Activated T-helper 9 cell treated with anti-CD3 and anti-CD28 coated beads, Interleukin-2, amount 50 U/mL, for 16 hours (primary cell): Measurements from ENCODE around the gene CROCC2.

Source experiments
- DNase-seq: peaks from one replicate; pipeline ENCODE4 v3.0.0-alpha.2; 2020; ENCODE audit warnings: low read depth

CROCC2 gene

GRCh38 chr2:240999873-241000541, 93.9 kb downstream of the CROCC2 start:
- no peak for DNase-seq

- DNase-seq: no peak
These were observed 94.7 kb downstream of the CROCC2 start for GRCh38 chr2:241000831-241001321.

DNA sequence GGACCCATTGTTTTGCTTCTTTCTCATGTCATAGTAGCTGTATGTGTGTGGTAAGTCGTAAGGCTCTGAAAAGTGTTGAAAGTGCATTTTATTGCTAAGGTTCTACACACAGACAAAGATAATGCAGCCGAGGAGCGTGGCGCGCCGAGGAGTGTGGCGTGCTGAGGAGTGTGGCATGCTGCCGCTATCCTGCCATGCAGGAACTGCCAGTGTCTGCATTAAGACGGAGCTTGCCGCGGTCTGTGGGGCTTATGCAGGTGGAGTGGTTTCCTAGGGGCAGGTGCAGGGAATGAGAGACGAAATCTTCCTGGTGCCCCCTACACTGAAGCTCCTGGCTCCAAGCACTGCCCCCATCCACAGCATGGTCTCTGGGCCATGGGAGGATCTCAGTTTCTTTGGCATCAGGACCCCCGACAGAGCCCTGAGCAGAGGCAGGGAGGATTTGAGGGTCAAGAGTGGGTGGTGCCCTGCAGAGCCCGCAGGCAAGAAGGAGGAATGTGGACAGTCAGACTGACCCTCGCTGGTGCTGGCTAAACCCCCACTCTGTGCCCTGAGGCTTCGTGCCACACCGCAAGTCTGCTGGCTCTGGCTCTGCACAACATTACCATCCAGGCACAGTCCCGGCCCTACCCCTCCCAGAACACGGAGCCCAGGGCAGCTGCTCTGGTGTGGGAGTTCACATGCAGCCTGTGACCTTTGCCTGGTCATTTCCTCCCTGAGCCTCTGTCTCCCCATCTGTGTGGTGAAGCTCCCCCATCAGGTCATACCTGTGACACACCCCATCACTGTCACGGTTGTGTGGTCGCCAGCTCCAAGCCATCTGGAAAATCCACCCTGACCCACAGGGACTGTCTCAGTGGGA, 95.5 kb downstream of the CROCC2 start:
- DNase-seq: no peak

DNA sequence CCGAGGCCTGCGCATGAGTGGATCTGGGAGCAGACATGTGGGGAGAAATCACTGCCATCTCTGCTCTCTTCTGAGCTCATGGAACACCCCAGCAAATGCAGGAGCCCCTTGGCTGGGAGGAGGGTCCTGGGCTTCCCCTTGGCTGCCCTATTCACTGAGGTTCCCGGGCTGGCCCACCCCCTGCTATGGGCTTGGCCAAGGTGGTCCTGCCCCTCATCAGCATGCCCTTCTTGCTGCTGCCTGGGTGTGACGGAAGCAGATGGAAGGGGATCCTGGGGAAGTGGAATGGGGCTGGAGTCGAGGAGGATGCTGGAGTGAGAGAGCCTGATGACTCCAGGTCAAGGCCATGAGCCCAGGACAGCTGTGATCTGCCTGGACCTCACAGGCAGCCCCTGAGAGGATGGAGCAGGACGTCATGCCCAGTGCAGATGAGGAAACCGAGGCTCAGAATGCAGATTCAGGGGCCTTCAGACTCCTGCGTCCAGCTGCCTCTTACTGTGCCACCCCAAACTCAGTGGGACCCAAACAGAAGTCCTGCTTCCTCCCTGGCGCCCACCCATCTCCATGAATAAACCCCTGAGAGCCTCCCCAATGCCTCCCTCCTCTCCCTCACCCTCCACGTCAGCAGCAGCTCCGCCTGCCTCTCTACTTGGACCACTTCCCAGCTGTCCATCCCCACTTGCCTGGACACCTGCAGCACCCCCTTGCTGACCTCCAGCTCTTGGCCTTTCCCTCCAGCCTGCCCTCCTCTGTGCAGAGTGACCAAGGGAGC, 96.3 kb downstream of the CROCC2 start:
- DNase-seq: no peak

- no peak for DNase-seq
These were observed 96.9 kb downstream of the CROCC2 start for GRCh38 chr2:241003047-241003360.

GRCh38 chr2:241003369-241003768, 97.2 kb downstream of the CROCC2 start:
- no peak for DNase-seq

- no peak for DNase-seq
These were observed 97.9 kb downstream of the CROCC2 start for GRCh38 chr2:241003830-241004564.

GRCh38 chr2:241005569-241005968, 99.4 kb downstream of the CROCC2 start:
- DNase-seq: no peak

- DNase-seq: no peak
These were observed 100.3 kb downstream of the CROCC2 start for GRCh38 chr2:241006412-241006811.

DNA sequence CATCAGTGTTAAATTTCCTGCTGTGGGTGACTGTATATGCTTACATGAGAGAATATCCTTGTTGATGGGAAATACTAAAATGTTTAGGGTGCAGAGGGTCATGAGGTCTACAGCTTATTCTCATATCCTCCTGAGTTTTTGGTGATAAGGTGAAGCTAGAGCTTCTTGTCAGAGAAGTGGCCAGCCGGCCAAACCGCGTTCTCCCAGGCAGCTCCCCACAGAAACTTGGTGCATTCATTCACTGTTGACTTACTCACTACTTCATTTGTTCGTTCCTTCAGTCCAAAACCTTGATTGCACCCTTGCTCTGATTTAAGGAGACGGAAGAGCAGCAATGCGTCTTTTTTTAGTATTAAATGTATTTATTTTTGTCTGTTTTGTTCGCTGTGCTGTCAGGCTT, 101.0 kb downstream of the CROCC2 start:
- DNase-seq: no peak

GRCh38 chr2:241007880-241008710, 102.0 kb downstream of the CROCC2 start:
- no peak for DNase-seq

- DNase-seq: no peak
These were observed 102.6 kb downstream of the CROCC2 start for GRCh38 chr2:241008711-241009121.

DNA sequence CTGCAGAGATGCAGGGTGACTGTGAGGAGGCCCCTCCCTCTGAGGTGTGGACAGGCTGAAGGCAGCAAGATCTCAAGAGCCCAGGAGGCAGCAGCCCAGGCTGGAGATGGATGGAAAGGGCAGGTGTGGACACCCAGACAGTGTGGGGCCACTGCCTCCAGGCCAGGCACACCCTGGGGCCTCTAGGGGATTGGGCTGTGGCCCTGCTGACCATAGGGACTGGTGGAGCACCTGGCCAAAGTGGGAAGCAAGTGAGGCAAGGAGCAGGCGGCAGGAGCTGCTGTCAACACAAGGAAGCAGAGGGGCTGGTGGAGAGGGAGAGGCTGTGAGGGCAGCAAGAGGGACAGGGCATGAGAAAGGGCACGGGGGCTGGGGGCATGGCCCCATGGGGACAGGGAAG, 103.1 kb downstream of the CROCC2 start:
- DNase-seq: no peak

- no peak for DNase-seq
These were observed 103.7 kb downstream of the CROCC2 start for GRCh38 chr2:241009601-241010530.

- no peak for DNase-seq
These were observed 104.6 kb downstream of the CROCC2 start for GRCh38 chr2:241010531-241011295.

GRCh38 chr2:241011296-241011600, 105.1 kb downstream of the CROCC2 start:
- no peak for DNase-seq

GRCh38 chr2:241011751-241012510, 105.8 kb downstream of the CROCC2 start:
- DNase-seq: no peak

DNA sequence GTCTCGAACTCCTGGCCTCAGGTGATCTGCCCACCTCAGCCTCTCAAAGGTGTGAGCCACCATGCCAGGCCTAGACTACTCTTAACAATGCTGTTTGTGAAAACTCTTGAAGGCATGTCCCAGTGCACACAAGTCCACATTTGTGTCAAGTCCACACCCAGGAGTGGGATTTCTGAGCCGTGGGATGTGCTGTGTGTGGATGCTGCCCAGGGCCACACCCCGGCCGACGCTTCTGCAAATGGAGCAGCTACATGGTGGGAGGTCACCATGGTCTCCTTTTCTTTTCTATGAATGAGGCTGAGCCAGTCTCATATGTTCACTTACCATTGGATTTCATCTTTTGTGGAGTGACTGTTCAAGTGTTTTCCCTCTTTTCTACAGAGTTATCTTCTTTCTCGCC, 108.1 kb downstream of the CROCC2 start:
- DNase-seq: no peak

DNA sequence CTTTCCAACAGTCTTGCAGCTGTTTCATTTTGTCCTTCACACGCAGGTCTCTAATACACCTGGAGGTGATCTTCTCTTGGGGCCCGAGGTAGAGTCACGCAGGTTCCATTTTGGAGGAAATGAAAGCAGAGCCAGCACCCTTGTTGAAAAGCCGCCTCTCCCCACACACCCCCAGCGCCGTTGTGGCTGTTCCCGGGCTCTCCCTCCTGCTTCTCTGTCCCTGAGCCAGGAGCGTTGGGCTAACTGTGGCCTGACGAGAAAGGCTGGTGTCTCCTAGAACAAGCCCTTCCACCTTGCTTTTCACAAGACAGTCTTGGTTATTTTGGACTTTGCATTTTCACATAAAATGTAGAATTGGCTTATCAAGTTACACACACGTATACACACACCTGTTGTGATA, 108.6 kb downstream of the CROCC2 start:
- no peak for DNase-seq
